ENCODE measurements around the gene ANKRD55.
"Not testable (repeated sequence)": the region's sequence is repeated elsewhere in the genome, so short reads cannot be mapped to it uniquely, and the experiment has no call there.

The ANKRD55 gene

DNA sequence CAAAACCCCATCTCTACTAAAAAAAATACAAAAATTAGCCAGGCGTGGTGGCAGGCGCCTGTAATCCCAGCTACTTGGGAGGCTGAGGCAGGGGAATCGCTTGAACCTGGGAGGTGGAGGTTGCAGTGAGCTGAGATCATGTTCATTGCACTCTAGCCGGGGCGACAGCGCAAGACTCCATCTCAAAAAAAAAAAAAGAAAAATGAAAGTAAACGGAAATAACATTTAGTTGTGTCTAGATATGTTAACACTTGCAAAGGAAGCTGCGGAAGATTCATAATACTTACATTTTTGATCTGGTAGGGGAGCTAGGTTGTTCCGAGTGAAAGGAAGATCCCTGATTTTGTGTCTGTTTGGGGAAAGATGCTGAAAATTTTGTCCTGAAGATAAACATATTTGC, 130.9 kb downstream of the ANKRD55 start:
- not testable (repeated sequence) for DNase-seq (ENCODE audit: low spot score)

DNA sequence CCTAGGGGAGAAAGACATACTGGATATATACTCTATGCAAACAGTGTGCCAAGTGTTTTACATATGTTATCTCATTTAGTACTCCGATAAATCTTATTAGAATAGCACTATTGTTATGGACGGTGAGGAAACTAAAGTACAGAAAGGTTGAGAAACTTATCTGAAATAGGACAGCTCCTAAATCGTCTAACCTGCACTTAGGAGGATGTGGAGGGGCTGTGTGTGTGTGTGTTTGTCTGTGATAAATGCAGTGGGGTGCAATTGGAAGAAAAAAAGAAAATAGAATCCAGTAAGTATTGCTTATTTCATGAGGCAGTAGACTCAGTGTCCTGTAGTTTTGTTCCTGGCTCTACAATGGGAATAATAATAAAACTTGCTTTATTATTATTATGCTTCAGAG, 131.9 kb downstream of the ANKRD55 start:
- DNase-seq (ENCODE audit: low spot score): no peak

DNA sequence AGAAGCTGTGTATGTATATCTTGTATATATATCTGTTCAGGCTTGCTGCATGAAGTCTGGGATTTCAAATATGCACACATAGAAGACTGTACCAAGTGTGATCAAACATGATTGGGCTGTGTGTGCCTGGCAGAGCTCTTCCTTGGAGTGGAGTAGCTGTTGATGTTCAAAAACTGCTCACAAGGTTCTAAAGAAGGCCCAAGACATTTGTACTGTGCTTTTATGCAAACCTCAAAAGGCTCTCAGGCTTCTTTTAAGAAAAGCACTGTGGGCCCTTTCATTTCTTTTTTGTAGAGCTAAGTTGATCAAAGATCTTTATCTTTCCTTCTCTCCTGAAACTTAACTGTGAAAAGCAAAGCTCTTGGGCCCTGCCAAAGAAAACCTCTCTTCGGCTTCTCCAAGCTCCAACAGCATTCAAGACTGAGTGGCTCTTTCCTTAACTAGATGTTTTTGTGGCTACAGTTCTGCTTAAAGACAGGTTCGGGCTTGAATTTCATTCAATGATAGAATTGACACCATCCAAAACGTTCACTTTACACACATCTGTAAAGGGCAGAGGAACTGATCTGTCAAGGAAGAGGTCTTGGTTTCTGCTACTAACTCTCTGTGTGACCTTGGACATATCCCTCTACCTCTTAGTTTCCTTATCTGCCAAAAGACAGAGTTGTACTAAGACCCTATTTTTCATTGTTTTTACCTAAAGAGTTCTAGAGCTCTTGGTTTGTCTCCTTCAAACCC, 132.5 kb downstream of the ANKRD55 start:
- DNase-seq (ENCODE audit: low spot score): no peak

- DNase-seq (ENCODE audit: low spot score): no peak
Observed at GRCh38 chr5:56099346-56099745, 133.8 kb downstream of the ANKRD55 start.

- DNase-seq (ENCODE audit: low spot score): no peak
Observed at GRCh38 chr5:56097055-56097454, 136.1 kb downstream of the ANKRD55 start.

- DNase-seq (ENCODE audit: low spot score): peak; percentile 66
Observed at GRCh38 chr5:56095579-56096102, 137.5 kb downstream of the ANKRD55 start.

GRCh38 chr5:56094579-56095361, 138.4 kb downstream of the ANKRD55 start:
- no peak for DNase-seq (ENCODE audit: low spot score)

GRCh38 chr5:56093970-56094369, 139.2 kb downstream of the ANKRD55 start:
- DNase-seq (ENCODE audit: low spot score): no peak

DNA sequence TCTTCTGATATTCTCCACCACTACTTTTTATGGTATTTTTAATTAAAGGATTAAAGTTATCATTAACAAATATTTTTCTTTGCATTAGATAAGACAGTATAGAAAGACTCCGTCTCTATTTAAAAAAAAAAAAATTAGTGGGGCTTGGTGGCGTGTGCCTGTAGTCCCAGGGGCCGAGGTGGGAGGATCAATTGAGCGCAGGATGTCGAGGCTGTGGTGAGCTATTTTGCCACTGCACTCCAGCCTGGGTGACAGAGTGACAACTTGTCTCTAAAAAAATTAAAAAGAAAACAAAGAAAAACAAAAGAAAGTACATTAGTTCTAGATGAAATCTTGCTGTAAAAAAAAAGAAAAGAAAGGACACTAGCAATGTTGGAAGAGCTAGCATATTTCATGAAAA, 141.0 kb downstream of the ANKRD55 start:
- DNase-seq (ENCODE audit: low spot score): no peak

GRCh38 chr5:56091664-56092063, 141.5 kb downstream of the ANKRD55 start:
- DNase-seq (ENCODE audit: low spot score): no peak

- no peak for DNase-seq (ENCODE audit: low spot score)
Observed at GRCh38 chr5:56090793-56091460, 142.2 kb downstream of the ANKRD55 start.

DNA sequence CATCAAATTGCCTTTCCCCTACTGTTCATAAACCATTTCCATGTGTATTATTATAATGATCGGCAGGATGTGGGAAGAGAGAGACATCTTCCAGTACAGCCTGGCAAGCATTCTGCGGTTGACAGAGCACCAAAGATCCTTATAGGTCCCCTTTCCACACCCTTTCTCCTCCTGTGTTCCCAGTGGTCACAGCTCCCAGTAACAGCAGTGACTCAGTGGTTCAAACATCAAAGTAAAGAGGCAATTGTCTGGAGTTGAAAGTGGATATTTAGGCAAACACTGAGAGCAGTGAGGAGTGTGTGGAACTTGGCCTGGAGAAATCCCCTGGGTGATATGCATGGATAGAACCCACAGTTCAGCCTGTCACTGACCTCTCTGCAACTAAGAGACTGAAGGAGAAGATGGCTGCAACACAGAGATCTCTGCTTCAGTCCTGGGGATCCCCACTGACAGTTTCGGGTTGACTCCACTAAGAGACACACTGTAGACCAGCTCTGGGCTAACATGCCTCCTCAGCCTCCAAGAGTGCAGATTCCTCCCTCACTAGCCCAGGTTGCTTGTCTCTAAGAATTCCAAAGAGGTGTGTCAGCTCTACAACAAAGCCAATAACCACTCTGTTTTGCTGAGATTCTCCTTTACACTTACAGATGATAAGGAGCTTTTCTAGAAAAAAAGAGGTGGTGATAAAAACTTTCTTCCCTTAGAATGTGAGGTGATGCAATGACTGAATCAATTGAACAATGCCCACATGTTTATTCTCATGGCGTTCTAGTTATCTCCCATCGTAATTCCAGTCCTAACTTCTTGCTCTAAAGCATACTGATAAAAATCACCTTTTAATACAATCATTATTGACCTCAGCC, 143.9 kb downstream of the ANKRD55 start:
- no peak for DNase-seq (ENCODE audit: low spot score)

GRCh38 chr5:56088431-56088949, 144.6 kb downstream of the ANKRD55 start:
- DNase-seq (ENCODE audit: low spot score): no peak

DNA sequence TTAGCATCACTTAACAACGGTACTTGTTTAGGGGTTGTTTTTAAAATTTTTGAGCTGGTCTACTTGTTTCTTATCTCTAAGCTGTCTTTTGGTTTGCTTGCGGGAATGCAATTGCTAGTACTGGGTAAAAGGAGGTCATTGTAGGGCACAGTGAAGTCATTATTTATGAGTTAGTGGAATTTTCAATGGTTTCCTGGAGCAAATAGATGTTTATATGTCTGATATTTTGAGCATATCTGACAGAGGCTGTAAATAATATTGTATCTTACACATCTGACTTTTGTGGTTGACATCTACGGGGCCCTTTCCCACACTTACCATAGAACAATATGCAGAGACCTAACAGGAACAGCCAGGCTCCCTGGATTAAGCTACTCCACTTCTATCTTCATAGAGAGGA, 147.9 kb downstream of the ANKRD55 start:
- DNase-seq (ENCODE audit: low spot score): no peak

- DNase-seq (ENCODE audit: low spot score): no peak
Observed at GRCh38 chr5:56083286-56083854, 149.8 kb downstream of the ANKRD55 start.

GRCh38 chr5:56081053-56081642, 152.0 kb downstream of the ANKRD55 start:
- DNase-seq (ENCODE audit: low spot score): not testable (repeated sequence)

- DNase-seq (ENCODE audit: low spot score): no peak
Observed at GRCh38 chr5:56080375-56081052, 152.6 kb downstream of the ANKRD55 start.

- DNase-seq (ENCODE audit: low spot score): not testable (repeated sequence)
Observed at GRCh38 chr5:56079157-56079500, 154.0 kb downstream of the ANKRD55 start.

DNA sequence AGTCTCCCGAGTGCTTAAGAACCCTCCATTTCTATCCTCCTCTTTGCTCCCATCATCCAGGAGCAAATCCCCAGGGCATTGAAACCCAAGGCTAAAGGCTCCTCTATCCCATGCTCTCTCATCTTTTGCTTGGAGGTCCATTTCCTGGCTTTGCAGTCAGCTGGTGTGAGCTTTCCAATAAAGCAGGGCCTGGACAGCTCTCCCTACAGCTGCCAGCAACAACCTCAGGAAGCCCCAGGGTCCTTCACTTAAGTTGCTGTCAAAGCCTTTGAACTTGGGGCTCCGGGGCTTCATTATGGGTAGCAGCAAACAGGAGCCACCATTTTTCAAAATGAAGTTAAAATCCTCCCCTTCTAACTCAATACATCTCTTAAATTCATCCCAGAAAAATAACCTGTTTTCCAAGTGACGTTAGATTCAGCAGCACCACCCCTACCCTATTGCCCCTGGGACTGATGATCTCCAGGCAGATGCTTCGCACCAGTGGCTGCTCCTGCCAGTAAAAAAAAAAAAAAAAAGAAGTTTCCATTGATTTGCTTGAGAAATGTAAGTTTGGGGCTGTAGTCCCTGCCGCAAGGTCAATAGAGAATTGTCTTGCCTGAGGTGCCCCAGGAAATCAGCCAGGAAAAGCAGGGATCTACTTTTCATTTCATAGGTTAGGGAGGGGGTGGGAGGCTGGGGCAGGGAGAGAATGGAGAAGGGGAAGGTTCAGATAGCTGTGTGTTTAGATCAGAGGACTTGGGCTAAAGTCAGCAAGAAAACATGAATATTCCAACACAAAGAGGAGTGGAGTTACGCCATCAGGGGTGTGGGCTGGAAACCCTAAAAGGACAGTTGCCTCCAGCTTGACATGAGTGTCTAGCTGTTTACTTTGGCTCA, 154.6 kb downstream of the ANKRD55 start:
- no peak for DNase-seq (ENCODE audit: low spot score)
